Measurements from ENCODE around the gene RNF145.
A peak's percentile ranks its signal among the peaks of the same experiment; 100 is the strongest.
"Not testable (repeated sequence)": the region's sequence is repeated elsewhere in the genome, so short reads cannot be mapped to it uniquely, and the experiment has no call there.

RNF145 gene, protein sequence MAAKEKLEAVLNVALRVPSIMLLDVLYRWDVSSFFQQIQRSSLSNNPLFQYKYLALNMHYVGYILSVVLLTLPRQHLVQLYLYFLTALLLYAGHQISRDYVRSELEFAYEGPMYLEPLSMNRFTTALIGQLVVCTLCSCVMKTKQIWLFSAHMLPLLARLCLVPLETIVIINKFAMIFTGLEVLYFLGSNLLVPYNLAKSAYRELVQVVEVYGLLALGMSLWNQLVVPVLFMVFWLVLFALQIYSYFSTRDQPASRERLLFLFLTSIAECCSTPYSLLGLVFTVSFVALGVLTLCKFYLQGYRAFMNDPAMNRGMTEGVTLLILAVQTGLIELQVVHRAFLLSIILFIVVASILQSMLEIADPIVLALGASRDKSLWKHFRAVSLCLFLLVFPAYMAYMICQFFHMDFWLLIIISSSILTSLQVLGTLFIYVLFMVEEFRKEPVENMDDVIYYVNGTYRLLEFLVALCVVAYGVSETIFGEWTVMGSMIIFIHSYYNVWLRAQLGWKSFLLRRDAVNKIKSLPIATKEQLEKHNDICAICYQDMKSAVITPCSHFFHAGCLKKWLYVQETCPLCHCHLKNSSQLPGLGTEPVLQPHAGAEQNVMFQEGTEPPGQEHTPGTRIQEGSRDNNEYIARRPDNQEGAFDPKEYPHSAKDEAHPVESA

DNA sequence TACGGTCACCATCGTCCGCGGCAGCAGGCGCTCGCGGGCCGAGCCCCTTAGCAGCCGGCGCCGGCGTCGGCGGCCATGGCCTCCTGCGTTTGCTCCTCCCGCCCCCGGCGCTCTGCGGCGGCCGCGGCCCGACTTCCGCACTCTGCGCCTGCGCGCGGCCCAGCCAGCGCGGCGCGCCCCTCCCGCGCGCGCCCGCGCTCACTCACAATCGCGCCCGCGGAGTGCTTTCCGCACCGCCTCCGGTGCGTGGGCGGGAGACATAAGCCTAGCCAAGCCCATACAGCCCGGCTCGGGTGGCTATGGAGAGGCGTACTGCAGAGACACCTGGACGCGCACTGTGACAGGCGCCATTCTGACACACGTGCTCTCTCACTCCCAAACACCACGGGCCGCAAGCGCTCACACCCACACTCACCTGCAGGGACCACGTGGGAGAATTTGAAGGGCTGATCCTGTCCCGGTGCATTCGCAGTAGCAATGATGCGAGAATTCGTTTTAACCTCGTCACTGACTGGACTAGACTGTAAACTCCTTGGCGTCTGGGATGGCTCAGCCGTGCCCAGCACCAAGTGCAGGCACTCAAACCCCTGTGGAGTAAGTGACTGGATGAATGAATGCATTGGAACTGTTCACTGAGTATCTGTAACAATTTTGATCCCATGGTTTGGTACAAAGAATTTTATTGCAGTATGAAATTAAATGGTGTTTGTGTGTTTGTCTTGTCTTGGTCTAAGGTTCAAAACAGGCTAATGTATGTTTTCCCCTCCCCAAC is at the start of gene RNF145:
RNF145 (minus strand) TSS at position 116 of the 772 bp plus-strand sequence. CDS start 5,936 bp downstream, outside the sequence.
- DNase-seq (ENCODE audit: low read depth, low spot score): peak; percentile 80

DNA sequence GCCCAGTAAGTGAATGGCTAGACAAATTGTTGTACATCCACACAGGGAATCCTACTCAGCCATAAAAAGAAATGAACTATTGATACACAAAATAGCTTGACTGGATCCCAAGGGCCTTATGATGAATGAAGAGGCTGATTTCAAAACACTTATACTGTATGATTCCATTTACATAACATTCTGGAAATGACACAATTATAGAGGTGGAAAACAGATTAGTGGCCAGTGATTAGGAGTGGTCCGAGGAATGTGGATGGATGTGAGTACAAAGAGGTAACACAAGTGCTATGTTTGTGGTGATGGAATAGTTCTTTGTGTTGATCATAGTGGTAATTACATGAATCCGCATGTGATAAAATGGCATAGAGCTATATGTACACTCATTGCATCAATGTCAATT is 49.0 kb upstream of the RNF145 start:
- DNase-seq (ENCODE audit: low read depth, low spot score): no peak

DNA sequence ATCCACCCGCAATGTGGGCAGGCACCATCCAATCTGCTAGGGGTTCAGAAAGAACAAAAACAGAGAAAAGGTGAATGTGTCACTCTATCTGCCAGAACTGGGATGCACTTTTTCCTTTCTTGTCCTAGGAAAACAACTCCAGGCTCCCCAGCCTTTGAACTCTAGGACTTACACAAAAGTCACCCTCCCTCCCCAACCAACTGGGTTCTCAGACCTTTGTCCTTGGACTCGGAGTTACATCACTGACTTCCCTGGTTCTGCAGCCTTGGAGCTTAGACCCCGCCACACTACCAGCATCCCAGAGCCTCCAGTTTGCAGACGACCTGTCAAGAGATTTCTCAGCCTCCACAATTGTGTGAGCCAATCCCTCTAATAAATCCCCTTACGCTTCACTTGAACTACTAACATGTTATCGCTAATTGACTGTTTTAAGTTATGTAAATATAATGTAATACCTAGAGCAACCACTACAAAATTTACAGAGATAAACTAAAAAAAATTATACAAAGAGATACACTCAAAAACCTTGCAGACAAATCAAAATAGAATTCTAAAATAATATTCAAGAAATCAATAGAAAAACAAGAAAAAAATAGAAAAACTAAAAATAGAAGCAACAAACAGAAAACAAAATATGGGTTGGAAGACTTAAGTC is 48.4 kb upstream of the RNF145 start:
- DNase-seq (ENCODE audit: low read depth, low spot score): no peak

DNA sequence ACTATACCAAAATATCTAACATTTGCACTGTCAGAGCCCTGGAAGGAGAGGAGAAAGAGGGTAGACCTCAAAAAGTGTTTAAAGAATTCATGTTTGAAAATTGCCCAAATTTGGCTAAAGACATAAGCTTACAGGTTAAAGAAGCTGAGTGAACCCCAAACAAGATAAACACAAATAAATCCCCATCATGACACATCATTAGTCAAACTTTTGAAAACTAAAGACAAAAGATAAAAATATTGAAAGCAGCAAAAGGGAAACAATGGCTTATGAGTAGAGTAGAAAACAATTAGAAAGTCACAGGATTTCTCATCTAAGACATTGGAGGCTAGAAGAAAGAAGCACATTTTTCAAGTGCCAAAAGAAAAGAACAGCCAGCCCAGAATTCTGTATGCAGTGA is 47.7 kb upstream of the RNF145 start:
- no peak for DNase-seq (ENCODE audit: low read depth, low spot score)

DNA sequence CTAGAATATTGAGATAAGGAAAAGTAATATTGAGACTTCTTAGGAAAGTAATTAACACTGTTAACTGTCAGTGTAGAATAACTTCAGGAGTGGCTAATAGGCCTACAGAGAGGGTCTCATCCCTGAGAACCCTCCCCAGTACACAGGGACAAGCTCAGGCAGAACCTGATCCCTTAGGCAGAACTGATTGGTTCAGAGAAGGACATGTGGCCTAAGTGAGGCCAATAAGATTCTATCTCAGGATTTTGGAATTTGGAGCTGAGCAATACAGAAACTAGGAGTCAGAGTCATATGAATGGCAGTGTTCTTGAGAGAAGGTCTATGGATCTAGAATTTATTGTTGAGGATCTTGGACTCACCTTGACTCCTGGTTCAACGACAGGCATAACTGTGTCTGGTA is 42.8 kb upstream of the RNF145 start:
- no peak for DNase-seq (ENCODE audit: low read depth, low spot score)

DNA sequence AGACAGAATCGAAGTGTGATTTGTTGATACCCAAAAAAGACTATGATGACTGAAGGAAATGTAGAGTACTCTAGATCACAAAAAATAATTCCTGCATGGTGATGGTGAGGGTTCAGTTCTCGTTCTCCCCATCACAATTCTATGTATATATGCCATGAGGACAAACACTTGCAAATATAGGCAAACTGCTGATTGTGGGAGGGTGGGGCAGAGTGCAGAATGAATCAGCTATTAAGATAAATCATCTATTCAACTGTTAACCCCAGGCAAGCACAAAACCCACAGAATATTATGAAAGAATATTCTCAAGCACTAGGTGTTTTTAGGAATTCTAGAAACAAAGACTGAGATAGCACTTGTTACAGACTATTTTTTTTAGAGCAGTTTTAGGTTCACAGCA is 39.8 kb upstream of the RNF145 start:
- no peak for DNase-seq (ENCODE audit: low read depth, low spot score)

DNA sequence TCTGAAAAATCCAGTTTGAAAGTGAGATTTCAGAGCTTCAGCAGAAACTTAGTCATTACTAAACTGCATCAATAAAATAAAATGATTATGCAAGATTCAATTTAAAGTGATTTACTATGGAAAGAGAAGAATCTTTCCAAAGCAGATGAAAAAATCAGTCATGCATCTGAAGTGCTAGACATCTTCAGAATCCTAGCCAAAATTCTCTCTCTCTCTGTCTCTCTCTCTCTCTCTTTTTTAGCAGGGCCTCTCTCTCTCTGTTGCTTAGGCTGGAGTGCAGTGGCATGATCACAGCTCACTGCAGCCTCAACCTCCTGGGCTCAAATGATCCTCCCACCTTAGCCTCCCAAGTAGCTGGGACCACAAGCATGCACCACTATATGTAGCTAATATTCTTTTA is 35.5 kb upstream of the RNF145 start:
- DNase-seq (ENCODE audit: low read depth, low spot score): no peak

DNA sequence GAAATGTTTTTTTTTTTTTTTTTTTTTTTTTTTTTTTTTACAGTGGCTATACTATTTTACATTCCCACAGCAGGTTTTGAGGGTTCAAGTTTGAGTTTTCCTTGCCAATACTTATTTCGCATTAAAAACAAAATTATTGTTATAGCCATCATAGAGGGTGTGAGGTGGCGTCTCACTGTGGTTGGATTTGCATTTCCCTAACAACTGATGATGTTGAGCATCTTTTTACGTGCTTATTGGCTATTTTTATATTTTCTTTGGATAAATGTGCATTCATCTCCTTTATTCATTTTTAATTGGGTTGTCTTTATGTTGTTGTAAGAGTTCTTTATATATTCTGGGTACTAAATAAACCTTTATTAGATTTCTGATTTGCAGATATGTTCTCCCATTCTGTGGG is 34.8 kb upstream of the RNF145 start:
- no peak for DNase-seq (ENCODE audit: low read depth, low spot score)

DNA sequence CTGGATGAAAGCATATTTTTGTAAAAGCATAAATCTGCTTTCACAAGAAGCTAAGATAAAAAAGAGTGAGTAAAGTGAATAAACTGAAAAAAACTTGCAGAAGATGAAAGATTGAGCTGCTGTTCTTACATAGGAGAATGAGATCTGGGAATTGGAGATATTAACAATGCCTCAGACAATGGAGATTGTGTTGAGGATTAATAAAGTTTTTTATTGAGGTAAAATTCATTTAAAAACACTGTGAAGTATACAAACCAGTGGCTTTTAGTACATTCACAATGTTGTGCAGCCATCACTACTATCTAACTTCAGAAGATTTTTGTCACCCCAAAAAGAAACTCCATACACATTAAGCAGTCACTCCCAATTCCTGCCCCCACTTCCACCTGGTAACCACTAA is 34.0 kb upstream of the RNF145 start:
- no peak for DNase-seq (ENCODE audit: low read depth, low spot score)

DNA sequence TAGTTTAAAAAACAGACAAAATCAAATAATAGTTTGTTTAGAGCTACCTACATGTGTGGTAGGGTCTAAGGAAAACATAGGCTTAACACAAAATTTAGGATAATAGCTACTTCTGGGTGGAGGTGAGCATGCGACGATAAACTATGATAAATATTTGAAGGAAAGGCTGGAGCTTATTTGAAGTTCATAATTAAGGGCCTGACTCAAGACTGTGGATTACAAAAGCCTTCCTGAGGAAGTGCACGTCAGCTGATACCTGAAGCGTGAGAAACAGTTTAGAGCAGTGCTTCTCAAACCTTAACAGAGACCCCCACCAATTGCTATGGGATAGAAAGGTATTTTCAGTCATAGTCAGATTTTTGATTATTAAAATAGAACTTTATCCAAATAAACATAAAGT is 33.3 kb upstream of the RNF145 start:
- no peak for DNase-seq (ENCODE audit: low read depth, low spot score)

DNA sequence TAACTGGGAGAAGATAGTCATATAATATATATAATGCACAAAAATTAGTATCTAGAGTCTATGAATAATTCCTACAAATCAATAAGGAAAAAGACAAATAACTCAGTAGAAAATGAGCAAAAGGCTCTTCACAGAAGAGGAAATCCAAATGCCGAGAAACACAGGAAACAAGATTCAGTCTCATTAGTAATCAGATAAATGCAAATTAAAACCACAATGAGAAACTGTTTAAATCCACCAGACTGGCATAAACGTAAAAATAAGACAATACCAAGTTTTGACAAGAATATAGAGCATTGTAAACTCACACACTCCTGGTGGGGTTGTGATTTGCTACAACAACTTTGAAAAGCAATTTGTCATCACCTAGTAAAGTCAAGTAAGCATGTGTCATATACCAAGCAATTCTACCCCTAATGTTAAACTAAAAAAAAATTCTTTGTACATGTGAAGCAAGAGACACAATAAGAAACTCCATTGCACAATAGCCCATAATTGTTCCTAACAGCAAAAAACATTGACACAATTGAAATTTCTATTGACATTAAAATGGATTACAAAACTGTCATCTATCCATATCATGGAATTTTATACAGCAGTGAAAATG is 32.7 kb upstream of the RNF145 start:
- no peak for DNase-seq (ENCODE audit: low read depth, low spot score)

DNA sequence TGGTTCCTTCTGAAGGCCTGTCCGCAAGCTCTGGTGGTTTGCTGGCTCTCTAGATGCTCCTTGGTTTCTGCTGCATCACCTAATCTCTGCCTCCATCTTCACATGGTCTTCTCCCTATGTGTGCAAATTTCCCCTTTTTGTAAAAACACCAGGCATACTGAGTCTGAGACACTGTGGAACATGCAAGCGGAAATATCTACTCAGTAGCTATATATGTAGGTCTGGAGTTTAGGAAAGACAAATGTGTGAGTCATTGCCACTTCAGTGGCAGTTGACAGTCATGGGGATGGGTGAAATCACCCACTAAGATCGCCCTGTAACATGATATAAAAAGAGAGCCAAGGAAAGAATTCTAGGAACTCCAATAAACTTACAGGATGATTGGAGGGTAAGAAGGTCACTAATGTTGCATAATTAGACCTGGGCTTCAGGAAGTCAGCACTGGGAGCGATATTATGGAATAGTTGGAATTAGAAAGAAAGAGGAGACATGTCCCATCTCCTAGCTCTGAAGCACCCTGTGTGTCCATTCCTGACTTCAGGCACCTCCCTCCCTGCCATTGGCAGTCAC is 31.0 kb upstream of the RNF145 start:
- no peak for DNase-seq (ENCODE audit: low read depth, low spot score)

DNA sequence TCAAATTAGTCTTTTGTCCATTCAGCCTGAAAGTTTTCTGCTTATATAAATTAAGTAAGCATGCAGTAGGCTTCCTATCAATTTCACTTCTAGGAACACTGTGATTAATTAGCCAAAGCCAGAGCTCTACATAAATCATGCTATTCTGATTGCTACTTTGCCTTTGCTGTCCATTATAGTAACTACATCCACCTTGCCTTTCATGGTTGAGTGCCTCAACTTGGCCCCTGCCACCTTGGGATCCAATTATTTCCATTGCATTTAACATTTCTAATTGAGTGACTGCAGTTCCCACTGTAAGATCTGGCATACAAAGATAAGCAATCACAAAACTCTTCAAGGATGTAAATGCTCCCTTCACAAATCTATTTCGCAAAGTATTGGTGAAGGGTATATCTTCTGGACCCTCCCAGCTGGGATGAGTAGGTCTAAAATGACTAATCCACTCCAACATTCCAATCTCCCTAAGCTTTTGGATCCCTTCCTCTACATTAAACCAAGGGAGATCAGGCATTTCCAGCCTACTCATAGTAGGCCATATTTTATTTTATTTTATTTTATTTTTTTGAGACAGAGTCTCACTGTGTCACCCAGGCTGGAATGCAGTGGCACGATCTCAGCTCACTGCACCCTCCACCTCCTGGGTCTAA is 26.6 kb upstream of the RNF145 start:
- not testable (repeated sequence) for DNase-seq (ENCODE audit: low read depth, low spot score)

DNA sequence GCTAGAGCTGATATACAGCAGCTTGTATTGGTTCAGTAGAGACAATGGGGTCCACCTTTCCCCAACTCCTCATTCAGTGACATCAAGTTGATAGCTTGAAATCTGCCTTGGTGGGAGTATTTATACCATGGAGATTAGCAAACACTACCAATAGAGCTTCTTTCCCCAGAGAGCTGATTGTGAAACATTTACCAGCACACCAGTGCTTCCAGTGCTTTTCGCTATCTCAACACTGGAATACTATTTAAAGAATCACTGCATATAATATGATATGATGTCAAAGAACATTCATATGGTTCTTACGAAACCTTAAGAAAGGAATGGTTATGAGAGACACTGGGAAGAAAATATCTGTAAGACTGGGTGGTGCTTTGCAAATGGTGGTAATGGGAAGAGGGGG is 21.8 kb upstream of the RNF145 start:
- DNase-seq (ENCODE audit: low read depth, low spot score): no peak

DNA sequence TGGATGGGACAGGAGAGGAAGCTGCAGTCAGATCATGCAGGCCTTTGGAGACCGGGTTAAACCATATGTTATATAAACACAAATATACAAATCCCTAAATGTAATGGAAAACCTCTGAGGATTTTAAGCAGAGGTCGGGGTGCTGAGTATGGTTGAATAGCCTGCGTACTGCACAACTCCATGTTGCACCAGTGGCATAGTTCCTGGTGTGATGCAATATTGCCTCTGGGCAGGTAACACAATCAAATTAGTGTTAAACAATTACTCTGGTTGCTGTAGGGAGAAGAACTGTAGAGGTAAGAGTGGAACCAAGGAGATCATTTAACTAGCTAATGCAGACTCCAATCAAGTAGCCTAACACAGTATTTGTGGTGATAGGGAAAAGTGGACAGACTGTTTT is 21.3 kb upstream of the RNF145 start:
- peak; percentile 35 for DNase-seq (ENCODE audit: low read depth, low spot score)

DNA sequence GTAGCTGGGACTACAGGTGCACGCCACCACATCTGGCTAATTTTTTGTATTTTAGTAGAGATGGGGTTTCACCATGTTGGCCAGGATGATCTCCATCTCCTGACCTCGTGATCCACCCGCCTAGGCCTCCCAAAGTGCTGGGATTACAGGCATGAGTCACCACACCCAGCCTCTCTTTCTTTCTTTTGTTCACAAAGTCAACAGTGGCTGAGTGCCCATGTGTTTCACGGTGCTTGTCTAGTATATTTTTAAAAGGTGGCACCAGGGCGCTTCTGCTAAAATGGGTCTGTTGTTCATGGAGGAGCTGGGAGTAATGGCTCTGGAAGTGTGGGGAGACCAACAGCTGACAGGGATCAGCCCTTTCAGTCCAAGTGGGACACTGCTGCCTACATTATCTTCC is 18.7 kb upstream of the RNF145 start:
- not testable (repeated sequence) for DNase-seq (ENCODE audit: low read depth, low spot score)

DNA sequence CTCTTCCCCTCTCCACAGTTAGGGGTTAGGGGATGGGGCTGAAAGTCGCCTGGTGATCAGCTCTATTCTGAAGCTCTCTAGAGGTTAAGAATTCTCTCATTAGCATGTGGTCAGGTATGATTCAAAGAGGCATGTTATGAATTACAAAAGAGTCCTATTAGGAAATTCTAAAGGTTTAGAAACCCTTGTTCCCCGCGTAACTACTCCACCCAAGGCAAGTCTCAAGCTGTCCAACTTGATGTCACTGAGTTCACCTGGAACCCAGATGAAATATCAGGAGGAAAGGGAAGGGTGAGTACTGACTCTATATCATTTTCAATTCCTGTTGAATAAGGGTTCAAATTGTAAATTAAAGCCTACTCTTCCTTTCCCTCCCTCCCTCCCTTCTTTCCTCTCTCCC is 18.1 kb upstream of the RNF145 start:
- DNase-seq (ENCODE audit: low read depth, low spot score): no peak

DNA sequence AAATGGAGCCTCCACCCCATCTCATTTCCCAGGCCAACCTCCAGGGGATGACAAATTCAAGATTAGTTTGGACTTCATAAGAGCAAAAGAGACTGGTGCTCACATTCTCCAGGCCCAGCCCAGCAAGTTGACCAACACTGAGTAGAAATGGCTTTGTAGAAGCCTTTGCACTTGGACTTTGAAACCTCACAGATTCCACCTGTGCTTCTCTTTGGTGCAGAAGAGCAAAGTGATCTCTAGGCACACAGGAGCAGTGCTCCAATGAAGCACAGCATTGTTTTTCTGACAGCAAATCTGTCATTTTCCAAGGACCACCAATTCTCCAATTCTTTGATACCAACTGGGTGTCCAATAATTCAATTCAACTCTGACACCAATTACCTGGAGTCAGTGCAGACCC is 17.1 kb upstream of the RNF145 start:
- no peak for DNase-seq (ENCODE audit: low read depth, low spot score)

DNA sequence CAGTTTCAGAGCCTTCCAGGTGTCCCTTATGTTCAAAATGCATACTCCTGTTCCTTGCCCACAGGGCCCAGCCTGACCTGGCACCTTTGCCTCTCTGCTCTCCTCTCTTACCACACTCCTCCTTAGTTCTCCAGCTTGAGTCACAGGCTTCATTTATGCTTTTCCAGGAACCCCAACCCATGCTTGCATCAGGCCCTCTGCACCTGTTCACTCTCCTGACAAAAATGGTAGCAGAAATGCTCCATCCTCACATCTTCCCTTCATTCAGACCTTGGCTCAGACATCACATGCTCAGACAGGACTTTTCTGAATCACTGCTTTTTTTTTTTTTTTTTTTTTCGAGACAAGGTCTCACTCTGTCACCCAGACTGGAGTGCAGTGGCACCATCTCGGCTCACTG is 15.1 kb upstream of the RNF145 start:
- no peak for DNase-seq (ENCODE audit: low read depth, low spot score)

DNA sequence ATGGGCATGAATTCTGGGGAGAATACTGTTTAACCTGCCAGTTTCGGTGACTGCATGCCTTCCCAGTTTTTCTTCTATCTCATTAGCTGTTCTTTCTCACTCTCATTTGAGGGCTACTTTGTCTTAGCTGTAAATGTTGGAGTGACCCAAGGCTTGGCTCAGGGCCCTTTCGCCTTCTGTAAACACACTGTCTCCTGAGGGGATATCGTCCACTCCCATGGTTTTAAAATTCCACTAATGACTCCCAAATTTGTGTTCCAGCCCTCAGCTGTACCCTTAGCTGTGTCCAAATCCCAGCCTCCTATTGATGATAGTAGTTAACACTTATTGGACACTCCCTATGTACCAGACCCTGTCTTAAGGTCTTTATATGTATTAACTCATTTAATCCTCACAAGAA is 14.1 kb upstream of the RNF145 start:
- DNase-seq (ENCODE audit: low read depth, low spot score): no peak

DNA sequence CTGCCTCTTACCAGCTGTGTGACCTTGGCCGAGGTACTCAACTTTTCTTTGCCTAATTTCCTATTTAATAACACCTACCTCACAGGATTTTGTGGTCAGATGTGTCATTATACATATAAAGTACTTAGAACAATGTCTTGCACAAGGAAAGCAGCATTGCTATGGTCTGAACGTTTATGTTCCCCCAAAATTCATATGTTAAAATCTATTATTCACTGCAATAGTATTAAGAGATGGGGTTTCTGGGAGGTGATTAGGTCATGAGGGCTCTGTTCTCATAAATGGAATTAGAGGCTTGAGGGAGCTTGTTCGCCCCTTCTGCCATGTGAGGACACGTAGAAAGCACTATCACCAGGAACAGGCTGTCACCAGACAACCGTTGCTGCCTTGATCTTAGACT is 10.9 kb upstream of the RNF145 start:
- DNase-seq (ENCODE audit: low read depth, low spot score): no peak
